ENCODE results near the gene KCNH1. TPM values are rescaled to one million over a fixed set of nuclear protein-coding genes. Genes with fewer than 3 reads are reported as not detected.

The KCNH1 gene
- total and polyA plus RNA-seq, 2 experiments from 2014 or later: 0.28 TPM; not detected in 1

DNA sequence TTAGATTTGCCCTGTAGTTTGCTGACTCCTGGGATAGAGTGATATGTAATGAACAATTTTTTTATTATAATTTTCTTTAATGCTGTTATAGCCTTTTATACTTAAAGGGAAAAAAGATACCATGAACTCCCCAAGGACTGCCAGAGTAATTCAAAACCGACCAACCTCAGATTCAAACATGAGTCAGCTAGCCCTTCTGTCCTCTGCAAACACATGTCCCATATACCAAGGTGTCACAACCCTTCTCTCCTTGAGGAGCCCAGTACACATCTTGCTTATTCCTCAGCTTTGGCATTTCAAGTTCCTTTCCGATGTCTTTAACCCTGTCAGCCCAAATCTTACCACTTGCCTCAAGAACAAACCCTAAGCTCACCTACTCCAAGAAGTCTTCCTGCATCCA, 184.9 kb downstream of the KCNH1 start:
- H3K27me3 ChIP-seq (ENCODE audit: insufficient read depth): no peaks in the 10 kb centered on the region

DNA sequence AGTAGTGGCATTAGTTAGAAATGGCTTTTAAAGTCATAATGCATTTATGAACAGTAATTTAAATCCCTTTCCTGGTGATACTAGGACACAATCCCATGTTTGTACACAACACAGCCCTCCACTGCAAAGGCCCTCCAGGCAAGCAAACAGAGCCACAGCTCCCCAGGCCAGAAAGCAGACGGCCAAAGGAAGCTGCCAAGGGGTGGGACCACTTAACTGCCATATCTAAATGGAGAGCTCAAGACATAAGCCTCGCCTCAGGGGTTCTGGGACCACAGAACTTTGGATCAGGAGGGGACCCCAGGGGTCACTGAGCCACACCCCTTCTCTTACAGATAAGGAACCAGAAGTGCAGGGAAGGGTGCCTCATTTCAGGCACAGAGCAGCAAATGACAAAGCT, 189.7 kb downstream of the KCNH1 start:
- no peaks in the 10 kb centered on the region for H3K36me3 Mint-ChIP-seq (ENCODE audit: low read depth)
- H3K4me3 Mint-ChIP-seq: no peak overlapping the region
- H3K27ac Mint-ChIP-seq: no peak overlapping the region
- Histone ChIP-seq H4K20me1 (replicated peaks; ENCODE audit: insufficient read depth) (no peaks in the 10 kb centered on the region), H3K36me3 (ENCODE audit: insufficient read depth) (no peaks in the 10 kb centered on the region), H3K79me2 (replicated peaks; ENCODE audit: insufficient read depth) (no peaks in the 10 kb centered on the region), H3K4me2 (no peak overlapping the region), H3K27me3 (ENCODE audit: insufficient read depth) (no peaks in the 10 kb centered on the region), H3K27ac (ENCODE audit: low read depth) (no peak overlapping the region), H3K4me3 (no peak overlapping the region), H3K4me1 (ENCODE audit: insufficient read depth) (no peaks in the 10 kb centered on the region), H2AFZ (no peak overlapping the region), H3F3A (replicated peaks; ENCODE audit: low read depth) (no peaks in the 10 kb centered on the region), H3K9me2 (ENCODE audit: insufficient read depth) (no peaks in the 10 kb centered on the region)
- H3K4me1 Mint-ChIP-seq: no peaks in the 10 kb centered on the region
- TF ChIP-seq, protein P1, sequence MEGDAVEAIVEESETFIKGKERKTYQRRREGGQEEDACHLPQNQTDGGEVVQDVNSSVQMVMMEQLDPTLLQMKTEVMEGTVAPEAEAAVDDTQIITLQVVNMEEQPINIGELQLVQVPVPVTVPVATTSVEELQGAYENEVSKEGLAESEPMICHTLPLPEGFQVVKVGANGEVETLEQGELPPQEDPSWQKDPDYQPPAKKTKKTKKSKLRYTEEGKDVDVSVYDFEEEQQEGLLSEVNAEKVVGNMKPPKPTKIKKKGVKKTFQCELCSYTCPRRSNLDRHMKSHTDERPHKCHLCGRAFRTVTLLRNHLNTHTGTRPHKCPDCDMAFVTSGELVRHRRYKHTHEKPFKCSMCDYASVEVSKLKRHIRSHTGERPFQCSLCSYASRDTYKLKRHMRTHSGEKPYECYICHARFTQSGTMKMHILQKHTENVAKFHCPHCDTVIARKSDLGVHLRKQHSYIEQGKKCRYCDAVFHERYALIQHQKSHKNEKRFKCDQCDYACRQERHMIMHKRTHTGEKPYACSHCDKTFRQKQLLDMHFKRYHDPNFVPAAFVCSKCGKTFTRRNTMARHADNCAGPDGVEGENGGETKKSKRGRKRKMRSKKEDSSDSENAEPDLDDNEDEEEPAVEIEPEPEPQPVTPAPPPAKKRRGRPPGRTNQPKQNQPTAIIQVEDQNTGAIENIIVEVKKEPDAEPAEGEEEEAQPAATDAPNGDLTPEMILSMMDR (conservative IDR thresholded peaks at IDR 0.05; ENCODE audit: low read depth in 2 of 2): no peak
- DNase-seq (ENCODE audit: low spot score) (no peak), ATAC-seq (no peak)
- H3K27me3 Mint-ChIP-seq (ENCODE audit: insufficient read depth, low read depth, poor library complexity): no peaks in the 10 kb centered on the region
- H3K9me3 Mint-ChIP-seq: no peaks in the 10 kb centered on the region

More for the DNA sequence above, 184.9 kb downstream of the KCNH1 start:
- DNase-seq (ENCODE audit: low spot score) (no peak), ATAC-seq (no peak)
- TF ChIP-seq JUNB (IDR thresholded peaks at IDR 0.05; ENCODE audit: unreplicated experiment): no peak
- no peak overlapping the region for H3K4me2 ChIP-seq
- no peaks in the 10 kb centered on the region for H3K9me3 Mint-ChIP-seq
- no peaks in the 10 kb centered on the region for H3K9me2 ChIP-seq (ENCODE audit: insufficient read depth)
- H3K79me2 ChIP-seq (replicated peaks; ENCODE audit: insufficient read depth): no peaks in the 10 kb centered on the region
- no peaks in the 10 kb centered on the region for H3F3A ChIP-seq (replicated peaks; ENCODE audit: low read depth)
- H3K27ac ChIP-seq (ENCODE audit: low read depth): no peak overlapping the region
- H2AFZ ChIP-seq: no peak overlapping the region
- H3K27ac Mint-ChIP-seq: no peak overlapping the region
- H3K4me1 ChIP-seq (ENCODE audit: insufficient read depth): no peaks in the 10 kb centered on the region
- H3K36me3 ChIP-seq (ENCODE audit: insufficient read depth): no peaks in the 10 kb centered on the region
- no peak overlapping the region for H3K4me3 Mint-ChIP-seq
- no peaks in the 10 kb centered on the region for H4K20me1 ChIP-seq (replicated peaks; ENCODE audit: insufficient read depth)
- H3K4me3 ChIP-seq: no peak overlapping the region
- no peaks in the 10 kb centered on the region for H3K36me3 Mint-ChIP-seq (ENCODE audit: low read depth)
- H3K4me1 Mint-ChIP-seq: no peaks in the 10 kb centered on the region
- peaks cover 1% of the 10 kb centered on the region for H3K27me3 Mint-ChIP-seq (ENCODE audit: insufficient read depth, low read depth, poor library complexity)

DNA sequence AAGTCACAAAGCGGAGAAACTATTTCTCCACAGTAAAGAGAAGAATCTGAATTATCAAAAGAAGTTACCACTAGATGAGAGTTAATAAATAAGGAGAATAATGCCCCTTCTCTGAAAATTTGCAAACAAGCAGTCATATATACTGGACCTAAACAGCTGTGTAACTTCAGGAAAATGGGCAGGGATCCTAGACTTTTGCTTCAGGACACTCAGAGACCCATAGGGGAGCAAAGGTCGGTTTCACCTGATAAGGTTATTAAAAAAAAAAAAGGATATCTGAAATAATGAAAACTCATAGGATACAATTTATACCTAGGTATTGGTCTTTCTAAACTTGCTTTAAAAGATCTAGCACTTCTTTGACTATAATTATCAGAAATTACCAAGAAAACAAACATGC, 191.4 kb downstream of the KCNH1 start:
- ATAC-seq (no peak), DNase-seq (ENCODE audit: low spot score) (no peak)
- TF ChIP-seq EZH2 (IDR thresholded peaks at IDR 0.05; ENCODE audit: low read depth, unreplicated experiment) (no peak), ZNF114 (CRISPR knock-in tag; IDR thresholded peaks at IDR 0.05) (no peak), POLR2AphosphoS5 (IDR thresholded peaks at IDR 0.05; ENCODE audit: low read depth) (no peak), CREB1 (CRISPR knock-in tag; IDR thresholded peaks at IDR 0.05; ENCODE audit: low read depth) (no peak), EZH2phosphoT487 (IDR thresholded peaks at IDR 0.05; ENCODE audit: unreplicated experiment) (no peak), NANOG (IDR thresholded peaks at IDR 0.05; ENCODE audit: borderline replicate concordance) (no peak)
- TF ChIP-seq, protein P1 (conservative IDR thresholded peaks at IDR 0.05; ENCODE audit: low read depth in 2 of 2): no peak
- TF ChIP-seq, protein P2, sequence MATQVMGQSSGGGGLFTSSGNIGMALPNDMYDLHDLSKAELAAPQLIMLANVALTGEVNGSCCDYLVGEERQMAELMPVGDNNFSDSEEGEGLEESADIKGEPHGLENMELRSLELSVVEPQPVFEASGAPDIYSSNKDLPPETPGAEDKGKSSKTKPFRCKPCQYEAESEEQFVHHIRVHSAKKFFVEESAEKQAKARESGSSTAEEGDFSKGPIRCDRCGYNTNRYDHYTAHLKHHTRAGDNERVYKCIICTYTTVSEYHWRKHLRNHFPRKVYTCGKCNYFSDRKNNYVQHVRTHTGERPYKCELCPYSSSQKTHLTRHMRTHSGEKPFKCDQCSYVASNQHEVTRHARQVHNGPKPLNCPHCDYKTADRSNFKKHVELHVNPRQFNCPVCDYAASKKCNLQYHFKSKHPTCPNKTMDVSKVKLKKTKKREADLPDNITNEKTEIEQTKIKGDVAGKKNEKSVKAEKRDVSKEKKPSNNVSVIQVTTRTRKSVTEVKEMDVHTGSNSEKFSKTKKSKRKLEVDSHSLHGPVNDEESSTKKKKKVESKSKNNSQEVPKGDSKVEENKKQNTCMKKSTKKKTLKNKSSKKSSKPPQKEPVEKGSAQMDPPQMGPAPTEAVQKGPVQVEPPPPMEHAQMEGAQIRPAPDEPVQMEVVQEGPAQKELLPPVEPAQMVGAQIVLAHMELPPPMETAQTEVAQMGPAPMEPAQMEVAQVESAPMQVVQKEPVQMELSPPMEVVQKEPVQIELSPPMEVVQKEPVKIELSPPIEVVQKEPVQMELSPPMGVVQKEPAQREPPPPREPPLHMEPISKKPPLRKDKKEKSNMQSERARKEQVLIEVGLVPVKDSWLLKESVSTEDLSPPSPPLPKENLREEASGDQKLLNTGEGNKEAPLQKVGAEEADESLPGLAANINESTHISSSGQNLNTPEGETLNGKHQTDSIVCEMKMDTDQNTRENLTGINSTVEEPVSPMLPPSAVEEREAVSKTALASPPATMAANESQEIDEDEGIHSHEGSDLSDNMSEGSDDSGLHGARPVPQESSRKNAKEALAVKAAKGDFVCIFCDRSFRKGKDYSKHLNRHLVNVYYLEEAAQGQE (IDR thresholded peaks at IDR 0.05; ENCODE audit: unreplicated experiment): no peak
- TF ChIP-seq, protein P3, sequence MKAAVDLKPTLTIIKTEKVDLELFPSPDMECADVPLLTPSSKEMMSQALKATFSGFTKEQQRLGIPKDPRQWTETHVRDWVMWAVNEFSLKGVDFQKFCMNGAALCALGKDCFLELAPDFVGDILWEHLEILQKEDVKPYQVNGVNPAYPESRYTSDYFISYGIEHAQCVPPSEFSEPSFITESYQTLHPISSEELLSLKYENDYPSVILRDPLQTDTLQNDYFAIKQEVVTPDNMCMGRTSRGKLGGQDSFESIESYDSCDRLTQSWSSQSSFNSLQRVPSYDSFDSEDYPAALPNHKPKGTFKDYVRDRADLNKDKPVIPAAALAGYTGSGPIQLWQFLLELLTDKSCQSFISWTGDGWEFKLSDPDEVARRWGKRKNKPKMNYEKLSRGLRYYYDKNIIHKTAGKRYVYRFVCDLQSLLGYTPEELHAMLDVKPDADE (IDR thresholded peaks at IDR 0.05): no peak
- H3K9me2 ChIP-seq (ENCODE audit: insufficient read depth): no peaks in the 10 kb centered on the region
- Mint-ChIP-seq H3K4me3 (no peak overlapping the region), H3K4me1 (no peaks in the 10 kb centered on the region), H3K36me3 (ENCODE audit: low read depth) (no peaks in the 10 kb centered on the region), H3K27ac (no peak overlapping the region), H3K9me3 (no peaks in the 10 kb centered on the region), H3K27me3 (ENCODE audit: insufficient read depth, low read depth, poor library complexity) (no peaks in the 10 kb centered on the region)
- no peaks in the 10 kb centered on the region for H3K79me2 ChIP-seq (replicated peaks; ENCODE audit: insufficient read depth)
- H3K4me2 ChIP-seq: no peak overlapping the region
- no peaks in the 10 kb centered on the region for H3K36me3 ChIP-seq (ENCODE audit: insufficient read depth)
- H3F3A ChIP-seq (replicated peaks; ENCODE audit: low read depth): no peaks in the 10 kb centered on the region
- no peaks in the 10 kb centered on the region for H4K20me1 ChIP-seq (replicated peaks; ENCODE audit: insufficient read depth)
- H3K4me3 ChIP-seq: no peak overlapping the region
- H3K27ac ChIP-seq (ENCODE audit: low read depth): no peak overlapping the region
- no peak overlapping the region for H2AFZ ChIP-seq
- H3K27me3 ChIP-seq (ENCODE audit: insufficient read depth): no peaks in the 10 kb centered on the region
- H3K4me1 ChIP-seq (ENCODE audit: insufficient read depth): no peaks in the 10 kb centered on the region

Measured in GM23338 (cell line).